Activated CD4-positive, alpha-beta memory T cell treated with anti-CD3 and anti-CD28 coated beads, Interleukin-2, amount 10 ng/mL, durations not matched to agents 7 days and 5 days (primary cell): ENCODE data around the gene MKX. TPM values are rescaled to one million over a fixed set of nuclear protein-coding genes. Genes with fewer than 3 reads are reported as not detected.
A peak's percentile ranks its signal among the peaks of the same experiment; 100 is the strongest.

Source experiments
- CTCF ChIA-PET: fragments of 350-600 bp; sonication (Branson Sonifier 250); formaldehyde crosslinking; loops from one replicate; lab custom pipeline; 2021; ENCODE audit warnings: antibody characterized with exemption, inconsistent platforms; lab: Charles Lee
- POLR2A ChIA-PET: fragments of 350-600 bp; sonication (Branson Sonifier 250); formaldehyde crosslinking; loops from one replicate; lab custom pipeline; 2021; ENCODE audit warnings: antibody characterized with exemption; lab: Charles Lee
- DNase-seq: peaks from one replicate; pipeline ENCODE4 v3.0.0-alpha.2; 2020
- H3K27ac Mint-ChIP-seq: one replicate; pipeline ENCODE4 v1.8.0; 2021; ENCODE audit warnings: mild to moderate bottlenecking, mixed read lengths
- H3K27me3 Mint-ChIP-seq: one replicate; pipeline ENCODE4 v1.8.0; 2021; ENCODE audit warnings: mixed read lengths
- H3K36me3 Mint-ChIP-seq: one replicate; pipeline ENCODE4 v1.8.0; 2021; ENCODE audit warnings: low read depth, mixed read lengths
- H3K4me1 Mint-ChIP-seq: one replicate; pipeline ENCODE4 v1.8.0; 2021; ENCODE audit warnings: mixed read lengths
- H3K4me3 Mint-ChIP-seq: one replicate; pipeline ENCODE4 v1.8.0; 2021; ENCODE audit warnings: mild to moderate bottlenecking, mixed read lengths
- H3K9me3 Mint-ChIP-seq: one replicate; pipeline ENCODE4 v1.8.0; 2021; ENCODE audit warnings: mixed read lengths
- total RNA-seq, 2 experiments: library from RNA; stranded (reverse); gene quantifications; one replicate each; pipeline ENCODE4 v1.2.3, GENCODE V29; 2021

The MKX gene
- total RNA-seq, 2 experiments from 2014 or later: 0.23 TPM; not detected in 1

GRCh38 chr10:27747096-27747451 lies 1.5 kb upstream of the MKX start:
- Mint-ChIP-seq H3K36me3 (no peaks in the 10 kb centered on the region), H3K4me3 (no peak overlapping the region), H3K9me3 (no peaks in the 10 kb centered on the region), H3K27me3 (peaks cover 67% of the 10 kb centered on the region), H3K4me1 (peaks cover 34% of the 10 kb centered on the region), H3K27ac (no peak overlapping the region)
- CTCF ChIA-PET: no interaction called here
- POLR2A ChIA-PET: no interaction called here
- no peak for DNase-seq

- ChIA-PET POLR2A (interaction anchor here (0.6 kb wide), 1 partner anchor 172 kb away, joined by 3 read pairs; no protein-coding TSS in a partner anchor), CTCF (no interaction called here)
- peaks cover 65% of the 10 kb centered on the region for H3K27me3 Mint-ChIP-seq
- H3K4me3 Mint-ChIP-seq: peak overlapping the region; percentile 17
- DNase-seq: peak; percentile 19
- H3K36me3 Mint-ChIP-seq: no peaks in the 10 kb centered on the region
- no peak overlapping the region for H3K27ac Mint-ChIP-seq
- no peaks in the 10 kb centered on the region for H3K9me3 Mint-ChIP-seq
- peaks cover 37% of the 10 kb centered on the region for H3K4me1 Mint-ChIP-seq
These were observed 927 bp upstream of the MKX start for GRCh38 chr10:27746397-27747095.

- Mint-ChIP-seq H3K4me3 (peak overlapping the region; percentile 57), H3K9me3 (no peaks in the 10 kb centered on the region), H3K27ac (peak overlapping the region; percentile 23), H3K36me3 (no peaks in the 10 kb centered on the region), H3K27me3 (peaks cover 71% of the 10 kb centered on the region), H3K4me1 (peaks cover 40% of the 10 kb centered on the region)
- DNase-seq: peak; percentile 21
- CTCF ChIA-PET: no interaction called here
- POLR2A ChIA-PET: no interaction called here
These were observed 552 bp downstream of the MKX start for GRCh38 chr10:27744802-27745731.

GRCh38 chr10:27743877-27744801 lies 1.5 kb downstream of the MKX start:
- peak; percentile 17 for DNase-seq

GRCh38 chr10:27743012-27743876 lies 2.4 kb downstream of the MKX start:
- Mint-ChIP-seq H3K27me3 (peaks cover 67% of the 10 kb centered on the region), H3K4me1 (peaks cover 40% of the 10 kb centered on the region), H3K4me3 (peak overlapping the region; percentile 65), H3K27ac (no peak overlapping the region), H3K36me3 (no peaks in the 10 kb centered on the region), H3K9me3 (no peaks in the 10 kb centered on the region)
- peak; percentile 32 for DNase-seq
- ChIA-PET POLR2A (interaction anchor here (0.7 to 1.6 kb wide), 7 partner anchors 10 to 789 kb away, joined by 3 to 6 read pairs (median 3); partner anchors contain the start of genes RAB18, WAC and YME1L1), CTCF (interaction anchor here (0.6 to 4.8 kb wide), 8 partner anchors 10 to 650 kb away, joined by 3 to 27 read pairs (median 5); partner anchors contain the start of gene MPP7)

More at GRCh38 chr10:27743877-27744801, 1.5 kb downstream of the MKX start:
- ChIA-PET CTCF (interaction anchor here (2.4 to 4.8 kb wide), 3 partner anchors 435 to 559 kb away, joined by 11 to 27 read pairs (median 13); partner anchors contain the start of gene MPP7), POLR2A (interaction anchor here (0.7 to 1.1 kb wide), 4 partner anchors 9 to 590 kb away, joined by 3 read pairs; partner anchors contain the start of gene YME1L1)
- no peaks in the 10 kb centered on the region for H3K36me3 Mint-ChIP-seq
- H3K4me3 Mint-ChIP-seq: peak overlapping the region; percentile 57
- no peak overlapping the region for H3K27ac Mint-ChIP-seq
- no peaks in the 10 kb centered on the region for H3K9me3 Mint-ChIP-seq
- H3K27me3 Mint-ChIP-seq: peaks cover 63% of the 10 kb centered on the region
- peaks cover 40% of the 10 kb centered on the region for H3K4me1 Mint-ChIP-seq

- POLR2A ChIA-PET: interaction anchor here (1.1 to 1.6 kb wide), 4 partner anchors 238 to 790 kb away, joined by 3 to 6 read pairs (median 4); partner anchors contain the start of genes RAB18 and WAC
- Mint-ChIP-seq H3K4me3 (peak overlapping the region; percentile 65), H3K27ac (no peak overlapping the region), H3K4me1 (peaks cover 40% of the 10 kb centered on the region), H3K36me3 (no peaks in the 10 kb centered on the region), H3K27me3 (peaks cover 72% of the 10 kb centered on the region), H3K9me3 (no peaks in the 10 kb centered on the region)
- DNase-seq: peak; percentile 85
- CTCF ChIA-PET: interaction anchor here (0.6 to 4.8 kb wide), 13 partner anchors 8 to 837 kb away, joined by 3 to 27 read pairs (median 3); partner anchors contain the start of gene MPP7
These were observed 3.2 kb downstream of the MKX start for GRCh38 chr10:27742195-27743011.

- H3K27me3 Mint-ChIP-seq: peaks cover 70% of the 10 kb centered on the region
- CTCF ChIA-PET: interaction anchor here (0.9 to 4.8 kb wide), 8 partner anchors 9 to 652 kb away, joined by 3 to 27 read pairs (median 7); partner anchors contain the start of gene MPP7
- DNase-seq: peak; percentile 16
- H3K9me3 Mint-ChIP-seq: no peaks in the 10 kb centered on the region
- POLR2A ChIA-PET: interaction anchor here (1.1 to 1.2 kb wide), 2 partner anchors 237 to 437 kb away, joined by 3 to 6 read pairs; partner anchors contain the start of gene RAB18
- H3K4me1 Mint-ChIP-seq: peaks cover 33% of the 10 kb centered on the region
- peak overlapping the region; percentile 56 for H3K4me3 Mint-ChIP-seq
- peak overlapping the region; percentile 31 for H3K27ac Mint-ChIP-seq
- H3K36me3 Mint-ChIP-seq: no peaks in the 10 kb centered on the region
These were observed 4.2 kb downstream of the MKX start for GRCh38 chr10:27741173-27742091.

GRCh38 chr10:27736396-27736795 lies 9.2 kb downstream of the MKX start:
- peaks cover 2% of the 10 kb centered on the region for H3K4me1 Mint-ChIP-seq
- ChIA-PET CTCF (no interaction called here), POLR2A (no interaction called here)
- no peak overlapping the region for H3K27ac Mint-ChIP-seq
- H3K9me3 Mint-ChIP-seq: no peaks in the 10 kb centered on the region
- H3K4me3 Mint-ChIP-seq: no peak overlapping the region
- no peaks in the 10 kb centered on the region for H3K36me3 Mint-ChIP-seq
- H3K27me3 Mint-ChIP-seq: peaks cover 54% of the 10 kb centered on the region
- no peak for DNase-seq

- H3K36me3 Mint-ChIP-seq: no peaks in the 10 kb centered on the region
- ChIA-PET CTCF (no interaction called here), POLR2A (no interaction called here)
- no peak for DNase-seq
- H3K27me3 Mint-ChIP-seq: peaks cover 27% of the 10 kb centered on the region
- H3K9me3 Mint-ChIP-seq: no peaks in the 10 kb centered on the region
- H3K4me3 Mint-ChIP-seq: no peak overlapping the region
- no peak overlapping the region for H3K27ac Mint-ChIP-seq
- H3K4me1 Mint-ChIP-seq: no peaks in the 10 kb centered on the region
These were observed 15.6 kb downstream of the MKX start for GRCh38 chr10:27730041-27730440.

GRCh38 chr10:27728338-27728737 lies 17.3 kb downstream of the MKX start:
- Mint-ChIP-seq H3K9me3 (no peaks in the 10 kb centered on the region), H3K4me3 (no peak overlapping the region), H3K36me3 (no peaks in the 10 kb centered on the region), H3K27me3 (peaks cover 27% of the 10 kb centered on the region), H3K27ac (no peak overlapping the region), H3K4me1 (no peaks in the 10 kb centered on the region)
- POLR2A ChIA-PET: no interaction called here
- no peak for DNase-seq
- CTCF ChIA-PET: no interaction called here
